Activated CD4-positive, alpha-beta T cell treated with anti-CD3 and anti-CD28 coated beads for 4 hours (primary cell): ENCODE results near the gene COP1.
"Not testable (repeated sequence)": the region's sequence is repeated elsewhere in the genome, so short reads cannot be mapped to it uniquely, and the experiment has no call there.

Experiments used
- DNase-seq, 2 donors: peaks; one replicate each; pipeline ENCODE4 v3.0.0-alpha.2; 2020

COP1 gene

DNA sequence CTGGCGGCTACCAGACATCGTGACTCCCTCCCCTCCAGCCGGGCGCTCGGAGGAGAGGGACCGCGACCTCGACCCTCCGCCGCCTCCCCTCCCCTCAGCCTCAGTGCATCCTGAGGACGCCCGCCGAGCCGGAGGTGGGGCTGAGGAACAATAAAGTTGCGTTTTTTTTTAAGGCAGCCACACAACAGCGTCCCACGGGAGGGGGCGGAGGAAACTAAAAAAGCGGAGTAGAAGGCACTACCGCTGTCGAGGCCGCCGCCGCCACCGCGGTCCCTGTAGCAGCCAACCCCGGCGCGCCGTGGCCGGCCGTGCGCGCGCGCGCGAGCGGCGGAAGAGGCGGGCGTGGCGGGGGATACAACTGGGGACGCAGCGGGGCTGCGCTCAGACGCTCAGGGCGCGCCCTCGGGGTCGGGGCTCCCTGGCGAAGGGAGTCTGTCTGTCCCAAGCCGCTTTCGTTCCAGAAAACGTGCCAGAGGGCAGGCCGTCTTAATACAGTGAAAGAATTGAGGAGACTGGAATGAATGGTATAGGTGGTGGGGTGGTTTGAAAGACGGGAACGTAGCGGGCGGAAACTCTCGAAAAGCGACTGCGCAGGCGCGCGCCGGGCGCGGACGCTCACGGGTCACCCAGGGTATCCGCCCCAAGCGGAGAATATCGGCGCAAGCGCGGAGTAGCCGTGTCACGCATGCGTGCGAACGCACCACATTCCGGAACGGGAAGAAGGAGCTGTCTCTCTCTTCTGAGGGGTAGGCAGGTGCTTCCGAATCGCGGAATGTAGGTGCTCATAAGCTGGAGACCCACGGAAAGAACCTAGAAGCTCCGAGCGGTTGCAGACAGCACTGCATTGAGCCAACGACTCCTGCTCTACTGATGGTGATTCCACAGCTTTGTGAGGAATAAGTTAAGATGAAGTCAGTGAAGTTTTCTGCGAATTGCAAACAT, at the start of gene COP1:
COP1 (minus strand) TSS at position 326 of the 942 bp plus-strand sequence; CDS start at position 18, 308 bp downstream.
- DNase-seq, result peak; percentile 94 to 95

DNA sequence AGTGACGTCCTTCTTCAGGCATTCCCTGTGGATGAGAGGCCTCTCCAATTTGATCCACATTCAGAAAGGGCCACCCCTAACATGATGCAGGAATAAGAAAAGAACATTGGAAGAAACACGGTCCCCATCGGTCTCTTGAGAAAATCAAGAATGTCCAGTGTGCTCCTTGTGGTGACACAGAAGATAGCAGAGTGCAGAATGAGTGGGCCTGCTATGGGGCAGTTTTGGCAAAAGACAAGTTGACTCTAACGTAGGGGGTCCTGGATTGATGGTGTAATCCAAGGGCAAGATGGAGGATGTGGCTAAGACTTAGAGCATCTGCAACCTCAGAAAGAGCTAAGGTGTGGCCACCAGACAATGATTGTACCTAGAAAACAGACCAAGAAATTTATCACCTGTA, 45.1 kb upstream of the COP1 start:
- no peak for DNase-seq

DNA sequence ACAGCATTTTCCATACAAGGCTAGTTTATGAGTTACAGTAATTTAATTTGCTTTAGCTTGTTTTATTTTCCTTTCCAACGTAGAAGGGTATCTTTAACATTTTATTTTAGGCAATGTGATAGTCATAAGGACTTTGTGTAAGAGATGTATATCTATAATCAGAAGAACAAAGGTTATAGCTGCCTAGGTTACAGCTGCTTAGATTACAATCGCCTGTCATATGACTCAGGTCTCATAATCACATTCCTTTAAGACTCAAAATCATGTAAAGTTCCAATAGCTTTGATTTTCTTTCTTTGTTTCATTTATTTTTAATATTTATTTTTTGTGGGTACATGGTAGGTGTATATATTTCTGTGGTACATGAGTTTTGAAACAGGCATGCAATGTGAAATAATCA, 37.8 kb upstream of the COP1 start:
- no peak for DNase-seq

DNA sequence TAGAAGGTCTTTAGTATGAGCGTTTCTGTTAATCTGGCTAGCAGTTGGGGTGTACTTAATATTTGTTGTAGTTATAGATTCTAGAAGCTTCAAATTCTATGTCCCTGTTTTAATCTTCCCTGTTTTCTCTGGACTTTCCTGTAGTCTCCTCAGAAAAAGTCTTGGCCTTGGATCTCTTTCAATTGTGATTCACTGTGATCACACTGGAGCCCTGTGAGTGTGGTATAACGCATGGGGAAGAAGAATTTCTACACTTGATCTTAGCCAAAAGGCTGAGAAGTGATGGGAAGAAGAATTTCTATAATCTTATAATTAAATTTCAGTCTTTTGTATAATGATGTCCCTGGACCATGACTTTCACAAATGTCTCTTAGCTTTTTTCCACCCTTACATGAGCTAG, 36.7 kb upstream of the COP1 start:
- no peak for DNase-seq

DNA sequence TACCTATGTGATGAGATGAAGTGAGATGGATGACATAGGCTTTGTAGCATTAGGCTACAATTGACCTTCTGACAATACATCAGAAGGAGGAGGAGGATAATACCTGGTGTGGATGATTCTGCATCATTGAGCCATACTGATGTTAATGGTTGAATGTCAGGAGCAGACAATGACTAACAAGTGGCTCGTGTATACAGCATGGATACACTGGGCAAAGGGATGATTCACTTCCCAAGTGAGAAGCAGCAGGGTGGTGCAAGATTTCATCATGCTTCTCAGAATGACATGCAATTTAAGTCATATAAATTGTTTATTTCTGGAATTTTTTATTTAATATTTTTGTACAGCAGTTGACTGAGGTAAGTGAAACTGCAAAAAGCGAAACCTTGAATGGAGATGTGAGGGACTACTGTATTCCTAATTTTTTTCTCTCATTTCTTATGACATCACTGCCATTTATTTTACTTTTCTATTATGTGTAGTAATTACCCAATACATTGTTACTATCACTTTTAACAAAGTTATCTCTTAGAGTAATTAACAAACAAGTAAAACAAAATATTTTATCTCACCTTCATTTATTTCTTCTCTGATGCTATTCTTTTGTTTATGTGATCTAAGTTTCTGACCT, 34.4 kb upstream of the COP1 start:
- DNase-seq, result no peak

DNA sequence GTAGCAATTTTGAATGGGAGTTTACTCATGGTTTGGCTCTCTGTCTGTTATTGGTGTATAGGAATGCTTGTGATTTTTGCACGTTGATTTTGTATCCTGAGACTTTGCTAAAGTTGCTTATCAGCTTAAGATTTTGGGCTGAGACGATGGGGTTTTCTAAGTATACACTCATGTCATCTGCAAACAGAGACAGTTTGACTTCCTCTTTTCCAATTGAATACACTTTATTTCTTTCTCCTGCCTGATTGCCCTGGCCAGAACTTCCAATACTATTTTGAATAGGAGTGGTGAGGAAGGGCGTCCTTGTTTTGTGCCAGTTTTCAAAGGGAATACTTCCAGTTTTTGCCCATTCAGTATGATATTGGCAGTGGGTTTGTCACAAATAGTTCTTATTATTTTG, 26.6 kb upstream of the COP1 start:
- not testable (repeated sequence) for DNase-seq

DNA sequence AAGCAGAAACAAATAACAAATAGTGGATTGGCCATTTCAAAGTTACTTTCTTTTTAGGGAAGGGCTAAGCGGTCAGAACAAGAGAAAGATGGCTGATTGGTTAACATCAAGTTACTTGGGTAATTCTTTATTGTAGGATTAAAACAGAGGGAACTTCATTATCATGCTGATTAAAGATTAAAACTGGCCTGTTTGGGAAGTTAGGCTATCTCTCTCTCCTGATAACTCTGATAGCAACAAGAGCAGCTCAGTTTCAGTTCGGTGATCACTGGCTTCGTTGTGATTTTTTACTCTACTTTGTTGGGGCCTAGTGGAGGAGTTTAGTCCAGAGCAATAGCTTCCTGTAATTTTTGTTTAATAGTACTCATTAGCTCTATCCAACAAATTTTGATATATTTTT, 20.5 kb upstream of the COP1 start:
- no peak for DNase-seq

DNA sequence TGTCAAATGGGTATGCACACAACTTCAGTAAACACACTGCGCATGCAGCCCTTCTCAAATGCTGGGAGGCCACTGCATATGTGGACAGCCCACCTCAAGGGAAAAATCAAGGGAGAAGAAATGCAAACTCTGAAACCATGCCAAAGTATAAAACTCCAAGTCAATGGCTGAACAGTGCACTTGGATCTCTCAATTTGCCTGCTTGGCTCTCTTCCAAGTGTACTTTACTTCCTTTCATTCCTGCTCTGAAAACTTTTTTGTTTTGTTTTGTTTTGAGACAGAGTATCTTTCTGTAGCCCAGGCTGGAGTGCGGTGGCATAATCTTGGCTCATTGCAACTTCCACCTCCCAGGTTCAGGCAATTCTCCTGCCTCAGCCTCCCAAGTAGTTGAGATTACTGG, 18.8 kb upstream of the COP1 start:
- no peak for DNase-seq

DNA sequence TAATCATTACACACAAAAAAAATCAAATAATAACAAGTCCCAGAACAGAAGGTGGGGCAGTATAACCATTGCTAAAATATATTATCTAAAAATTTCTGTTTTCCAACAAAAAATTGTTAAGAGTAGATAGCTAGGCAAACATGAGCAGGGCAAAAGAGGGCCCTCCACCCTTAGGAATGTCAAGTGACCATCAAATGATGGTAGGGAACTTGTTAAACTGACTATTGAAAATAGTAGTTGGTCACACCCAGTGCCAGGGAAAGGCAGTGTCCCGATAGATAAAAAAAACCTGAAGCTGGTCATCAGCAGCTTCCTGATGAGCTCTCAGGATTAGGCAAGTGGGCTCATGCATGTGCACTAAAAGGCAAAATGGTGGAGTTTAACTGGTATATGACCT, 18.4 kb upstream of the COP1 start:
- no peak for DNase-seq

DNA sequence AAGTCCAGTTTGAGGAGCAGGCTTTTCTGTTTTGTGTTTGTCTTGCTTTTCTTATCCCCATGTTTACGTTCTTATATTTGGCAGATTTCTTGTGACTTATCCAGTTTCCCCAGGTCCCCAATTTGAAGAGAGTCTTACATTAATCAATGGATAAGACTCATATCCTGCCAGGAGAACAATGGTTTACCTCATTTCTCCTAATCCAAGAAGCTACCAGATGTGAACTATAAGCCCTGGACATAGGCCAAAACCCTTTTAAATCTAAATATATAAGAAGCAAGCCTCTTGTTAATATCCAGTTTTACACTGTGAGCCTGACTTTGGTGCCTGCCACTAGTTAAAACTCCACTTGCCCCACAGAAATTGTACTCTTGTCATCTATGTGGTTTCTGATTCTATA, 15.1 kb upstream of the COP1 start:
- DNase-seq, result no peak

DNA sequence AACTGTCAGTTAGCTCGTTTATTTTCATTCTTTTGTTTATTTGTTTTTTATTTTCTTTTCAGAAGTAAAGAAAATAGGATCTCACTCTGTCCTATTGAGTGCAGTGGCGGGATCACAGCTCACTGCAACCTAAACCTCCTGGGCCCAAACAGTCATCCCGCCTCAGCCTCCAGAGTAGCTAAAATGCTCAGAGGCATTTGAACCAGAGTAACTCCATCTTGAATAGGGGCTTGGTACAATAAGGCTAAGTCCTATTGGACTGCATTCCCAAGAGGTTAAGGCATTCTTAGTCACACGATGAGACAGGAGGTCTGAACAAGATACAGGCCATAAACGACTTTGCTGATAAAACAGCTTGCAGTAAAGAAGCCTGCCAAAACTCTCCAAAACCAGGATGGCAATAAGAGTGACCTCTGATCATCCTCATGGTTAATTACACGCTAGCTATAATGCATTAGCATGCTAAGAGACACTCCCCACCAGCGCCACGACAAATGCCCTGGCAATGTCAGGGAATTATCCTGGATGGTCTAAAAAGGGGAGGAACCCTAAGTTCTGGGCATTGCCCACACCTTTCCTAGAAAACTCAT, 13.1 kb upstream of the COP1 start:
- no peak for DNase-seq

DNA sequence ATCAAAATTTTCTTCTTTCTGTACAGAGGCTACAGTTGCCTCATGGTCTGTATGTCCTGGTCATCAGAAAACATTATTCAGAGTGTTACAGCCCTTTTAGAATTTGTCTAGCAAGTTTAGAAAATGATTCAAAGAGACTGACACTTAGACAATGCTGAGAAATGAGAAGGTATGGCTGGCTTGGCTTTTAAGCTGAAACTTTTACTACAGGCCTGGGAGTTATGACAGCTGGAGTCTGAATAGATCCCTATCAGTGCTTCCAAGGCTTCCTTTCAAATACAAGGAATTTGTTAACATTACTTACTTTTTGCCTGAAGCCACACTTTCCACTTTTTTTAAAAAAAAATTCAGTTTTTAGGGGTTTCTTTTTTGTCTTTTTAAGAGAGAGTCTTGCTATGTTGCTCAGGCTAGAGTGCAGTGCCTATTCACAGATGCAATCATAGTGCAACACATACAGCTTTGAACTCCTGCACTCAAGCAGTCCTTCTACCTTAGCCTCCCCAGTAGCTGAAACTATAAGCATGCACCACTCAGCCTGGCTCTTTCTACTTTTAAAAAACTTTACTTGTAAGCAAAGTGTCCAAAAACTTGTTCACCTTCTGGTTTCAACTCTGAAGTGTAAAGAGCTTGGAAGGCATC, 10.5 kb upstream of the COP1 start:
- no peak for DNase-seq

DNA sequence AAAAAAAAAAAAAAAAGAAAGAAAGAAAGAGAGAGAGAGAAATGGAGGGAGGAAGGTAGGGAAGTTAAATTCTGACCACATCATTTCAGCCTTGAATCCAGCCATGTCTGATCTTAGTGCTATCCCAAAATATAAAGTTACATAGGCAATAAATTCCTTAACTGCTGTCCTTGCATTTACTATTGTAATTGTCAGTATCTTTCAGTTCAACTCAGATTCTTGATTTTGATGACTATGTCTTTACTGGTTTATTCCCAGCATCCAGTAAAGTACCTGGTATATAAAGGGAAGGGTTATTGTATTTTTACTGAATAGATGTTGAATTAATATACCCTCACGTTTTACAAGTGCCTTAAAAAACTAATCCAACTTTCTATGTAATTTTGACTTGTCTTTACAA, 8.9 kb upstream of the COP1 start:
- DNase-seq, result no peak

DNA sequence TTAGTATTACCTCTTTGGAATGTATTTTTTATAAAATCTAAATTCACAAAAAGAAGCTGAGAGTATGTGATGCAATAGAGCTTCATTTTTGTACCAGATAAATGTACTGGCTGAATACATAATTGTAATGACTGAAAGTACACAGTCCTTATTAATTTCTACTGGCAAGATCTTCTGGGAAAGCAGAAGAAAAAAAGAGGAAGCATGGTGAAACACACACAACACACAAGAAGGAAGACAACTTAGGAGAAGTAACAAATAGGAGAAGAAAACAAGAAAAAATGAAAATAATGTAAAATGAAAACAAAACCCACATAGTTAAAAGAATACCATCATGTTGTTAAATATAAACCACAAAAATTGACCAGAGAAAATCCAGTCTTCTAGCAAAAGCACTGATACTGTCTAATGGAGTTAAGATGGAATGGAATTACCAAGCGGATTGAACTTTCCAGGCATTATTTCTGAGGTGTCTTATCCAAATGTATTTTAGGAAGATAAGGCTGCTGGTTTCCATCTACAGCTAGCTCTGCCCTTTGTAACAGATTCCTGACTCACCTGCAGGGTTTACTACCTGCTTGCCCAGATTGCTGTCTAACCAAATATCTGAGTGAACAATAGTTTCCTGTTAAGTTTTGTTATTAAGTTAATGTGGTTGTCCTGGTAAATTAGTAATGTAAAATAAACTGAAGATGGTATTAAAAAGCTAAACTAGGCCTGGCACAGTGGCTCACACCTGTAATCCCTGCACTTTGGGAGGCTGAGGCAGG, 4.5 kb upstream of the COP1 start:
- DNase-seq, result no peak

DNA sequence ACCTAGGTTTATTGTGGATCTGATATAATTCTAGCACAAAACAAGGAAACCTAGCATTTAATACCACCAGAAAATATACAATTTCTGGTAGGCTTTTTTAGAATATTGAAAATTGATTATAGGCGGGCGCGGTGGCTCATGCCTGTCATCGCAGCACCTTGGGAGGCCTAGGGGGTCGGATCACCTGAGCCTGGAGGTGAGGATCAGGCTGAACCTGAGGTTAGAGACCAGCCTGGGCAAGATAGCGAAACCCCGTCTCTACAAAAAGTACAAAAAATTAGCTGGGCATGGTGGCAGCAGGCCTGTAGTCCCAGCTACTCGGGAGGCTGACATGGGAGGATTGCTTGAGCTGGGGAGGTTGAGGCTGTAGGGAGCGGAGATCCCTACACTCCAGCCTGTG, 948 bp upstream of the COP1 start:
- DNase-seq, result no peak

DNA sequence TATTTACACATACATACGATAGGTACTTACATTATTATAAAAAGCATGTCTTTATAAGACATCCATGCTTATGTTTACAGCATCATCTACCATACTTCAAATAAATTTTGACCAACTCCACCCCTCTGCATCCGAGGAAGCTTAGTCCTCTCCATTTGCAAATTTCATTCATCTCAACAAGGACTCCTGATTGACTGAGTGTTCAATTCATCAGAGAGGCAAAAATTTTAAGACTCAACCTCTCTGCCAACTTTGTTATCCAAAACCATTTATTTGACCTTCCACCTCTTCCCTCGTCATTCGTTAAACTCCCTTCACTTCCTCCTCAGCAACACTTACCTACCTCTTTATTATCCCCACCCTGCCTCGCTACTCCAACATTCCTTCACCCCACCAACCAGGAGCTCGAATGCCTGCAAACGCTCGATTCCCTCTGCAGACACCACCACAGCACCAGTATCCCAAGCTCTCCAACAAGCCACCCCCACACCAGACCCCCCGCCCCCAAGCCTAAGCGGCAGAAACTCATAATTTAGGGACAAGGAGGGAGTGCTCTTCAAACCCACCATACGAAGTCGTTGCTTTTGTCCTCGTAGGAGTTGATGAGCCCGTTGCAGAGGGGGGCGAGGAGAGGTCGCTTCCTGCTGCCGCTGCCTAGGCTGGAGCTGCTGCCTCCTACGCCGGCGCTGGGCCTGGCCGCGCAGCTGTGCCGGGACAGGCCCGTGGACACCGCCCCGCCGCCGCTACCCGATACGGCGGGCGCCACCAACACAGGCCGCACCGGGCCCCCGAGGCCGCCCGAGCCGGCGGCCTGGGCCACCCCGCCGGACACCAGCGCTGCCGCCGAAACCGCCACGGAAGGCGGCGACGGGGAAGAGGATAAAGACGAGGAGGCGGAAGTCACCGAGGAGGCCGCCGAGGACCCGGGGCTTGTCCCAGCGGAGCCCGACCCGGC, 803 bp downstream of the COP1 start:
- DNase-seq, result peak in 1 of 2 donors; percentile 22

DNA sequence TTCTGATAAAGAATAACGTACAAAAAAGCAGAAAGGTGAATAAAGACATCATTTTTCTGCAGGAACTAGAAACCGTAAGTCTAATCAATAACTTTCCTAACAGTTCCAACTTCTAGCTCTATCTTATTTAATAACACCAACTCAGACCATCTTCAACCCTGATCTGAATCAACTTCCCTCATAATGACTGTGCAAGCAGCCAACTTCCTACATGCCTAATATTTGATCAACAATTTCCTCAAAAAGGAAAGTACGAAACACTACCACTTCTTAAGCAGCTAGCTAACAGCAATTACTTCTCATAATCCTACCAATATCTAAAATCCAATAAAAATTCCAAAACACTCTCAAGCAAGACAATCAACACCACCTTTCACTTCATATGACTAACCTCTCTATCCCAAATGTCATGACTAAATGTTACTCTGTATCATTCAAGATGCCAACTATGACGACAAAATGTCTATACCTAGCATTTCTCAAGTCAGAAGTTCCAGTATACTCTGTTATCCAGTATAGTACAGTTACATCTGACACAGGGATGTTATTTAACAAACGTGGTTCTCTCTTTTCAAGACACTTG, 1.7 kb downstream of the COP1 start:
- no peak for DNase-seq

DNA sequence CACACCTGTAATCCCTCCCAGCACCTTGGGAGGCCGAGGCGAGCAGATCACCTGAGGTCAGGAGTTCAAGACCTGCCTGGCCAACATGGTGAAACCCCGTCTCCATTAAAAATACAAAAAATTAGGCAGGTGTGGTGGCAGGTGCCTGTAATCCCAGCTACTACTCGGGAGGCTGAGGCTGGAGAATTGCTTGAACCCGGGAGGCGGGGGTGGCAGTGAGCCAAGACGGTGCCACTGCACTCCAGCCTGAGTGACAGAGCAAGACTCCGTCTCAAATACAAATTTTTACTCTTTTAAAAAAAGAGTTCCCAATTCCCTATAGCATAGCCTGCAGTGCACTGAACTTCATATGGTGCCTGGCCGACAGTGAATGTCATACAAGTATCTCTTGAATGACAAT, 2.4 kb downstream of the COP1 start:
- not testable (repeated sequence) for DNase-seq

DNA sequence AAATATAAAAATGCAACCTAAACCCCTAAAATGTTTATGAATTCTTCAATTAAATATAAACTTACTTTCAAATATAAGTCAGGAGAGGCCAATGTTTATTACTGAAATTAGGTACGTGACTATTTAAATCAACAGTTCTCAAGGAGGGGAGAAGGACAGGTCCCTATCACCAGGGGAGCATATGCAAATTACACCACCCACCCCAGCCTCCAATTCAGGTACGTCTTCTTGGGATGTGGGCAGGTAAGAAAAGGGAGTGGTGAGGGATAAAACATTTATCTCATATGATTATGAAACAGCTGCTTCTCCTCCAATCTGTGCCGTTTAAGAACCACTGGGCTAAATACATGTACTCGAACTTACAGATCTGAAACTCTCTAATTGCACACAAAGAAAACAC, 3.4 kb downstream of the COP1 start:
- DNase-seq, result no peak

DNA sequence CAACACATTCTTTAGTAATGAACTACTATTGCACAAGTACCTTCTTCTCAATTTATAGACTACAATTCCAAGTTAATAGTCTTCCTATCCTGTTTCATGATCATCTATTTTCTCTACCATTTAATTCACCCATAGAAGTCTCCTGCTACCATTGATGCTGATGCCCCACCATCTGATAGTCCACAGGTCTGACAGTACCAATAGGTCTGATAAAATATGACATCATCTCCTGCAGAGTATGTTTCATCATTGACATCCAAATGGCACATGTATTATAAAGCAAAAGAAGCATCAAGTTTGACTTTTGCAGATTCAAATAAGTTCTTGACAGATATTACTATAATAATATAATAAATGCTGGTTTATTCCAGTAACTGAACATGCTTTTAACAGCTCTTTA, 5.5 kb downstream of the COP1 start:
- no peak for DNase-seq

DNA sequence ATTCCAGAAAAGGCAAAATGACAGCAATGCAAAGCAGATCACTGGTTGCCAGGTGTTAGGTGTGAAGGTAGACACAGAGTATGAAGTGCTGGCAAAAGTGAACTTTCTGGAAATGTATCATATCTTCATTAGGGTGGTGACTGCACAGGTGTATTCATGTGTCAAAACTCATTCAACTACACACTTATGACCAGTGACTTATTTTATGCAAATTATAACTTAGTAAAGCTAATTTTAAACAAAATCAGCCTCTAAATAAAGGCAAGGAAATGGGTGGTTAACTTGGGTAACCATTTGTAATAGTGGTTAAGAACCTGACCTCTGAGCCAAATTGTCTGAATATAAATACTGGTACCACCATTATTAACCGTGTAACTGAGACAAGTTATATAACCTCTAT, 7.4 kb downstream of the COP1 start:
- DNase-seq, result no peak
